GM12865 (cell line): ENCODE results near the gene MYORG.

Experiments used
- DNase-seq: peaks from one replicate; pipeline ENCODE4 v3.0.0; 2010; ENCODE audit warnings: low read depth
- H3K4me3 ChIP-seq: 2 replicates; pipeline ENCODE4 v1.5.1; 2011; ENCODE audit warnings: mild to moderate bottlenecking, low read depth, low read length, control low read depth
- TF ChIP-seq, protein P1 (sequence below): IDR thresholded peaks from 2 replicates; pipeline ENCODE4 v1.5.1; 2011; ENCODE audit warnings: low read length, control low read depth, low read depth, inconsistent platforms; ENCODE audit not compliant: insufficient read depth; ENCODE audit errors: missing control alignments

The MYORG gene

DNA sequence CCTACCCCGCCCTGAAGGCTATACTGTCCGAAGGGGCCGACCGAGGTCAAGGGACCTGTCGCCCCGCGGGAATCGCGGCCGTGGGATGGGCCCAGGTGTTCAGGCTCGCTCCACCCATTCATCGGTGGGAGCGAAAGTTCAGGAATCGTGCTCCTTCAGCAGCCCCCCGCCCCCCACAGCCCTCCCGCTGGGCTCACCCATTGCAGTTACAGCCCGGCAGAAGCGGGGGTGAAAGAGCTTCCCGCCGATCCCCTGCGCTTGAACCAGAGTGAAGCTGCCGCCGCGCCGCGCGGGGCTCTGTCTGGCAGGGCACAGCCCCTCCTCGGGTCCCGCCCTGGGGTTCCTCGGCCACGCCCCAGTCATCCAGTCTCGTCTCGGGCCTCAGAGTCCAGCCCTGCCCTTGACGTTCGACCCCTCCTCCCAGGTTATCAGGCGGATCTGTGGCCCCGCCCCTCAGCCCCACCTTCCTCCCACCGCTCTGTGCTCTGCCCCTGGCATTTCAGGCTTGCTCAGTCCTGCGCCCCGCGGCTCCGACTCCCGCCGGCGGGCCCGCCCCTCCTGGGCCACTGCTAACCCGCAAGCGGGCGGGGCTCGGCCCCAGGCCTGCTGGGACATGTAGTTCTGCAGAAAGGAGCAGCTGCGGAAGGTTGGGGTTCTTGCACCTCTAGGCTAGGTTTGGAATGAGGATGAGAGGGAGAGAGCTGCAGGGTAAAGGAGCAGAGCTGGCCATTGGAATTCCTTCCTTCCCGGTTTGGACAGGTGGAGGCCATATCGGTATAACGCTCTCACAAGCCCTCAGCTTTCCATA lies at the start of gene MYORG:
MYORG (minus strand) TSS at position 303 of the 808 bp plus-strand sequence. CDS start 3,955 bp downstream, outside the sequence.
- TF ChIP-seq, protein P1, sequence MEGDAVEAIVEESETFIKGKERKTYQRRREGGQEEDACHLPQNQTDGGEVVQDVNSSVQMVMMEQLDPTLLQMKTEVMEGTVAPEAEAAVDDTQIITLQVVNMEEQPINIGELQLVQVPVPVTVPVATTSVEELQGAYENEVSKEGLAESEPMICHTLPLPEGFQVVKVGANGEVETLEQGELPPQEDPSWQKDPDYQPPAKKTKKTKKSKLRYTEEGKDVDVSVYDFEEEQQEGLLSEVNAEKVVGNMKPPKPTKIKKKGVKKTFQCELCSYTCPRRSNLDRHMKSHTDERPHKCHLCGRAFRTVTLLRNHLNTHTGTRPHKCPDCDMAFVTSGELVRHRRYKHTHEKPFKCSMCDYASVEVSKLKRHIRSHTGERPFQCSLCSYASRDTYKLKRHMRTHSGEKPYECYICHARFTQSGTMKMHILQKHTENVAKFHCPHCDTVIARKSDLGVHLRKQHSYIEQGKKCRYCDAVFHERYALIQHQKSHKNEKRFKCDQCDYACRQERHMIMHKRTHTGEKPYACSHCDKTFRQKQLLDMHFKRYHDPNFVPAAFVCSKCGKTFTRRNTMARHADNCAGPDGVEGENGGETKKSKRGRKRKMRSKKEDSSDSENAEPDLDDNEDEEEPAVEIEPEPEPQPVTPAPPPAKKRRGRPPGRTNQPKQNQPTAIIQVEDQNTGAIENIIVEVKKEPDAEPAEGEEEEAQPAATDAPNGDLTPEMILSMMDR = no peak
- peak within 1 kb of the TSS; percentile 72 for H3K4me3 ChIP-seq
- DNase-seq = peak; percentile 98

DNA sequence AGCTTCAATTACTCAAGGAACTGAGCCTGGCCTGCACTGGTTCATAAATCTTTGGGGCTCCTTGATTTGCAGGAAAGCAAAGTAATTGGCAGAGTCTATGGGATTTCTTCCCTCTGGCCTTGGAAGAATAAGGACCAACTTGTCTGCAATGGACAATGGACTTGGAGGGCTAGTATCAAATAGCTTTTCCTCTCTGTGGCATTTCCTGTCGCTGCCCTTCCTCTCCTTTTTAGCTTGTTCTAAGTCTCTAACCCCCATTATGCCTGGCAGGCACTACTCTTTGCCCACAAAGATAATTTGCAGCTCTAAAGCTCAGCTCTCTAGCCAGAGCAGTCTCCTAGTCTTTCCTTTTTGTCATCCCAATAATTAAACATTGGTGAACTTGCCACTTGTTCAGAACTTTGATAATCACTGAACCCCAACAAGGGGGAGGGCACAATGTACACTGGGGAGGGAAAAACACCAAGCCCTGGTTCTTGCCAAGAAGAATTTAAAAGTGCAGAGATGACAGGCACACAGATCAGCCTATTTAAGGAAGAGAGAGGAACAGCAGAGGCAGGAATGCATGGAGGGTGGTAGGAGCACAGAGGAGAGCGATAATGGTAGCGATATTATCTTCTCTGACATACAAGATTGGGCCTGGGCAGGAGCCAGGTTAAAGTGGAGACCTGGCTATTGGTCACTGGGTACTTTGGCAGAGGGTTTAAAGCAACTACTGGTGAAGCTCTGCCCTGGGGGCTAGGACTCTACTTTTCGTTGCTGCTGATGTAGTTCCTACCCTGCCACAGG lies 43.2 kb upstream of the MYORG start:
- H3K4me3 ChIP-seq = no peak overlapping the region
- TF ChIP-seq, protein P1 = no peak
- DNase-seq = no peak

DNA sequence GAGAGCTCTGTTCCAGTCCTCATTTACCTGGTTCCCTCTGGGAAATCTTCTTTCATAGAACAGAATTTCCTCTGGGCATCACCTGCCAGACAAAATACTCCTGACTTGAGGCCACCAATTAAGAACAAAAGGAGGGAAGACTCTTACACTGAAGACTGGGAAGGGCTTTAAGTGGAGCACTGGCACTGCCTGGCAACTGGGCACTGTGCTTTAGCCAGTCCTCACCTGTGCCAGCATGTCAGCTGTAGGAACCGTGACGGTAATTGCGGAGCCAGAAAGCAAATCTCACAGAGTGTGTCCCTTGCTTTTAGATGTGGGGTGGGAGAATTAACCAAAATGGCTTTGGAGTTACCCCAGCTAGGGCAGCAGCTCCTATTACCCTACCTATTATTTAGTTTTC lies 41.0 kb upstream of the MYORG start:
- no peak for DNase-seq
- TF ChIP-seq, protein P1 = no peak

DNA sequence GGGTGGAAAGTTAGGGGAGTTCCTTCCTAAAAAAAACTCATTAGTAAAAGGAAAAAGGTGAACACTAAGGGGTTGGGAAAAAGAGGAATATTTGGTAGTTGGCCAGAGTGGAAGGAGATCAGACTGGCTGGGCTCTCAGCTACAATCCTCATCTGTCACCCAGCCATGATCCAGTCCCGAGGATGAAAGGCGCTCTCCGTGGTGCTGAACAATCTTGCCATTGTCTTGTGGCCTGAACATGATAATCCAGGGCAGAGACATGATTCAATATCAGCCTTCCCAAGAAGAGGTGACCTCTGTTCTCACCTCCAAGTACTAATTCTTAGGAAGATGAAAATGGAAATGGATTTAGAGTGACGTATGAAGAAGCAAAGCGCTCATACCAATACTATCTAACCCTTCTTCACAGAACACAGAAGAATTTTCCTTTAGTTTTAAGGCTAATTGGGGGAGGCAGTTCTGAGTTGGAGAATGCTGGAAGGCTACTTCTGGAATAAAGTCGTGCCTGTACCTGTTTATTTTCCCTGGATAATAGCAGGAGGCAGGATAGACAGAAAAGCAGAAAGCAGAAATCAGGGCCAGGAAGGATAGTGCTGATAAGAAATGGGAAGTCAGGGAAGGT lies 36.6 kb upstream of the MYORG start:
- peak; percentile 28 for DNase-seq
- TF ChIP-seq, protein P1 = no peak
- no peak overlapping the region for H3K4me3 ChIP-seq

More for the DNA sequence above, 41.0 kb upstream of the MYORG start:
- no peak overlapping the region for H3K4me3 ChIP-seq

DNA sequence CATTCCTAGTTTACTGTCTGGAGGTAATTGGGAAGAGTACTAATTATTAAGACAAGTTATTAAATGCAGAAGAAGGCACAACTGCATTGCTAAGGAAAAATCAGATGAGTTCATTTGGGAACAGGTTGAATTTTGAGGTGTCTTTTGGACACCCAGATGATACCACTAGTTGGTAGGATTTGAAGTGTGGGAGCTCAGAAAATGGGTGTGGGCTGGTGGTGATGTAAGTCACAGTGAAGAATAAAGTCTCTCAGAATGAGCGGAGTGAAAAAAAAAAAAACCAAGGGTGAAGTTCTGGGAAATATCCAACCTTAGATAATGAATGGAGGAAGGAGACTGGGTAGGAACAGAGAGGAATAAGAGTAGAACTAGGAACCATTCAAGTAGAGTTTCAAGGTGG lies 35.6 kb upstream of the MYORG start:
- TF ChIP-seq, protein P1 = no peak

DNA sequence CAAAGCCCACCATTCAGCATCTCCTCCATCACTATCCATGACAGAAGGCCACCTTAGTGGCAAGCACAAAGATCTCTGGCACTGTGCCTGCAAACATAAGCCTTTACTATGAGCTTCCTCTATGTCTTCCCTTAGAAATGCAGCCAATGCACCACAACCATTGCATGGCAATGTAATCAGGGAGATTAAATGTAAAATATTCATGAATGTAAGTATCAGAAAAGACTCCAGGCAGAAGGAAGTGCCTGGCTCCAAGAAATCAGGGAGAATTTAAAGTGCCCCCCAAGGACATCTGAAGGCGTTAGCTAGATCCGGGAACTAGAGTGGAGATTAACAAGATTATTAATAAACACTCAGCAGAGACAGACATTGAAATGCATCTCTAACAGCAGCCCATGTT lies 32.5 kb upstream of the MYORG start:
- TF ChIP-seq, protein P1 = no peak
- no peak for DNase-seq
- no peak overlapping the region for H3K4me3 ChIP-seq

More for the DNA sequence above, 35.6 kb upstream of the MYORG start:
- no peak overlapping the region for H3K4me3 ChIP-seq
- no peak for DNase-seq
